HEK293 (cell line): ENCODE measurements around the gene CEND1.

ENCODE experiments used
- CTCF ChIA-PET: fragments of 350-600 bp; formaldehyde crosslinking; extraction: SDS; loops from one replicate; lab custom pipeline; 2021; ENCODE audit warnings: antibody characterized with exemption; lab: Yijun Ruan, JAX
- POLR2A ChIA-PET: fragments of 300-600 bp; formaldehyde crosslinking; extraction: SDS; loops from one replicate; lab custom pipeline; 2020; ENCODE audit warnings: antibody characterized with exemption, inconsistent platforms; lab: Yijun Ruan, JAX
- H3K27ac ChIP-seq: fragments of 200-500 bp; sonication (Bioruptor generic); 2 replicates; pipeline ENCODE4 v1.5.1; 2014; ENCODE audit warnings: low read depth, low read length, control low read depth, inconsistent platforms; ENCODE audit errors: extremely low read depth
- H3K36me3 ChIP-seq, 2 experiments: fragments of 200-500 bp in 1 of 2; sonication (Bioruptor generic) in 1 of 2; 1 replicate in 1 of 2; 2 replicates in 1 of 2; pipeline ENCODE4 v1.5.1; 2014 to 2017; ENCODE audit warnings: inconsistent platforms in 2 of 2, low read length in 2 of 2; ENCODE audit not compliant: control insufficient read depth in 2 of 2, insufficient read depth in 1 of 2
- H3K4me1 ChIP-seq: fragments of 200-500 bp; sonication (Bioruptor generic); 2 replicates; pipeline ENCODE4 v1.5.1; 2014; ENCODE audit warnings: mild to moderate bottlenecking, low read length, inconsistent platforms; ENCODE audit not compliant: control insufficient read depth, insufficient read depth
- H3K4me3 ChIP-seq: 2 replicates; pipeline ENCODE4 v1.5.1; 2011; ENCODE audit warnings: low read depth, mild to moderate bottlenecking, control low read depth, low read length, moderate library complexity
- H3K9me3 ChIP-seq: fragments of 200-500 bp; sonication (Bioruptor generic); 2 replicates; pipeline ENCODE4 v1.5.1; 2014; ENCODE audit warnings: low read depth, low read length, inconsistent platforms; ENCODE audit not compliant: control insufficient read depth, insufficient read depth
- OSR2 ChIP-seq: fragments of 450-650 bp; formaldehyde crosslinking; IDR thresholded peaks from 2 replicates; pipeline ENCODE4 v1.5.1; 2016; ENCODE audit warnings: missing biosample characterization, missing genetic modification characterization
- YY2 ChIP-seq: fragments of 450-650 bp; formaldehyde crosslinking; IDR thresholded peaks from 2 replicates; pipeline ENCODE4 v1.5.1; 2016; ENCODE audit warnings: missing biosample characterization, missing genetic modification characterization
- ZBTB17 ChIP-seq: fragments of 450-650 bp; formaldehyde crosslinking; IDR thresholded peaks from 2 replicates; pipeline ENCODE4 v1.5.1; 2016; ENCODE audit warnings: missing biosample characterization, missing genetic modification characterization
- ZBTB21 ChIP-seq: fragments of 450-650 bp; formaldehyde crosslinking; IDR thresholded peaks from 2 replicates; pipeline ENCODE4 v1.5.1; 2017; ENCODE audit warnings: missing biosample characterization, missing genetic modification characterization
- ZBTB48 ChIP-seq: fragments of 450-650 bp; formaldehyde crosslinking; IDR thresholded peaks from 2 replicates; pipeline ENCODE4 v1.5.1; 2016; ENCODE audit warnings: missing biosample characterization, missing genetic modification characterization
- ZBTB7A ChIP-seq: fragments of 450-650 bp; formaldehyde crosslinking; IDR thresholded peaks from 2 replicates; pipeline ENCODE4 v1.5.1; 2016; ENCODE audit warnings: low read depth, missing biosample characterization, missing genetic modification characterization
- ZFHX2 ChIP-seq: fragments of 450-650 bp; formaldehyde crosslinking; conservative IDR thresholded peaks from 2 replicates; pipeline ENCODE4 v1.5.1; 2016; ENCODE audit warnings: missing biosample characterization, missing genetic modification characterization
- ZFP37 ChIP-seq: fragments of 450-650 bp; formaldehyde crosslinking; IDR thresholded peaks from 2 replicates; pipeline ENCODE4 v1.5.1; 2016; ENCODE audit warnings: missing biosample characterization, missing genetic modification characterization
- ZFP69B ChIP-seq: fragments of 450-650 bp; formaldehyde crosslinking; IDR thresholded peaks from 2 replicates; pipeline ENCODE4 v1.5.1; 2016; ENCODE audit warnings: missing biosample characterization, missing genetic modification characterization
- ZIC2 ChIP-seq: fragments of 450-650 bp; formaldehyde crosslinking; IDR thresholded peaks from 2 replicates; pipeline ENCODE4 v1.5.1; 2016; ENCODE audit warnings: missing biosample characterization, missing genetic modification characterization
- ZNF146 ChIP-seq: fragments of 450-650 bp; formaldehyde crosslinking; IDR thresholded peaks from 2 replicates; pipeline ENCODE4 v1.5.1; 2016; ENCODE audit warnings: missing biosample characterization, missing genetic modification characterization
- ZNF175 ChIP-seq: fragments of 450-650 bp; formaldehyde crosslinking; IDR thresholded peaks from 2 replicates; pipeline ENCODE4 v1.5.1; 2016; ENCODE audit warnings: missing biosample characterization, missing genetic modification characterization
- ZNF341 ChIP-seq: fragments of 450-650 bp; formaldehyde crosslinking; IDR thresholded peaks from 2 replicates; pipeline ENCODE4; 2016; ENCODE audit warnings: low read depth, missing biosample characterization, missing genetic modification characterization
- ZNF549 ChIP-seq: fragments of 450-650 bp; IDR thresholded peaks from 2 replicates; pipeline ENCODE4 v1.5.1; 2018; ENCODE audit warnings: missing biosample characterization, missing genetic modification characterization, mild to moderate bottlenecking, inconsistent platforms, moderate library complexity
- ZNF596 ChIP-seq: fragments of 450-650 bp; IDR thresholded peaks from 2 replicates; pipeline ENCODE4 v1.5.0; 2018; ENCODE audit warnings: missing biosample characterization, mild to moderate bottlenecking, missing genetic modification characterization, moderate library complexity
- ZNF600 ChIP-seq: fragments of 450-650 bp; formaldehyde crosslinking; IDR thresholded peaks from 2 replicates; pipeline ENCODE4 v1.5.1; 2016; ENCODE audit warnings: missing biosample characterization, missing genetic modification characterization
- ZNF654 ChIP-seq: fragments of 450-650 bp; formaldehyde crosslinking; IDR thresholded peaks from 2 replicates; pipeline ENCODE4 v1.5.1; 2016; ENCODE audit warnings: low read depth, missing biosample characterization, missing genetic modification characterization
- ZNF777 ChIP-seq: fragments of 450-650 bp; formaldehyde crosslinking; IDR thresholded peaks from 2 replicates; pipeline ENCODE4 v1.5.1; 2017; ENCODE audit warnings: missing biosample characterization, missing genetic modification characterization, borderline replicate concordance
- TF ChIP-seq, protein P1 (sequence below): fragments of 450-650 bp; formaldehyde crosslinking; IDR thresholded peaks from 2 replicates; pipeline ENCODE4 v1.5.1; 2016; ENCODE audit warnings: missing biosample characterization, missing genetic modification characterization
- TF ChIP-seq, protein P2 (sequence below): fragments of 450-650 bp; formaldehyde crosslinking; IDR thresholded peaks from 2 replicates; pipeline ENCODE4 v1.5.1; 2016; ENCODE audit warnings: missing biosample characterization, missing genetic modification characterization
- TF ChIP-seq, protein P3 (sequence below): fragments of 450-650 bp; formaldehyde crosslinking; conservative IDR thresholded peaks from 2 replicates; pipeline ENCODE4 v1.5.1; 2016; ENCODE audit warnings: low read depth, missing biosample characterization, missing genetic modification characterization
- TF ChIP-seq, protein P4 (sequence below): fragments of 450-650 bp; formaldehyde crosslinking; IDR thresholded peaks from 2 replicates; pipeline ENCODE4 v1.5.1; 2016; ENCODE audit warnings: missing biosample characterization, missing genetic modification characterization
- TF ChIP-seq, protein P5 (sequence below): fragments of 450-650 bp; formaldehyde crosslinking; optimal IDR thresholded peaks from 2 replicates; pipeline ENCODE3; 2016; ENCODE audit warnings: missing biosample characterization, mild to moderate bottlenecking, missing genetic modification characterization

Gene CEND1

DNA sequence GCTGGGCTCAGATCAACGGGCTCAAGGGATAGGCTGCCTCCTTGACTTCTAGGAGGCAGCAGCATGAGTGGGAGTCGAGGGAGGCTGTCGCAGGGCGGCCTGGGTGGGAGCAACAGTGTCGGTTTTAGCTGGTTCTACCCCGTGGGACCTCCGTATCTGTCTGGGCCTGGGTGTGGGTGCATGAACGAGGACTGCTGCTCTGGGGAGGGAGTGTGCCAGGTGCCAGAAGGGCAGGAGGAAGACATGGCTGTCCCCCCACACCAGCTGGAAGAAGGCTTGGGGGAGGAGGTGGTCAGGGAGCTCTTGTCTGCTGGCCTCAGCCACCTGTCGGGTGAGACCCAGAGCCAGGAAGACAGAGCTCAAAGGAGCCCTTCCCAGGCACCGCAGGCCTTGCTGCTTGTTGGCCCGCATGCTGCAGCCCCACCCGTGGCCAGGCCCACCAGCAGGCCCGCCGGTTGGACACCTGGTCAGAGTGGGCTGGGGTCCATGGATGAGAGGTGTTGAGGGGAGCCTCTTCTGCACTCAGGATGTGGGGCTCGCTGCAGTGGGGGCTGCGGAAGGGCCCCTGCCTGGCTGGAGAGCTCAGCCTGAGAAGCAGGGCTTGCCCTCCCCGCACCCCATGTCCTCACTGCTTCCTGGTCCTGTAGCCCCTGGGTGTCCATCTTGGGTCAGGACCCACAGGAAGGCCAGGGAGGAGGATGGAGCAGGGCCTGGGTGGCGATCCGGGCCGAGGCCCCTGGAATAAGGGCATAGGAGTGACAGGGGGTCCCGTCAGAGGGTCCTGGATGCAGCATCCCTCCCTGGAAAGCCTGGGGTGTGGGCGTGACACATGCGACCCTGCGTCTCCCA lies 3.4 kb downstream of the CEND1 start (continued):
- TF ChIP-seq ZBTB48 (tag by site-specific recombination): no peak
- TF ChIP-seq ZNF146: no peak

DNA sequence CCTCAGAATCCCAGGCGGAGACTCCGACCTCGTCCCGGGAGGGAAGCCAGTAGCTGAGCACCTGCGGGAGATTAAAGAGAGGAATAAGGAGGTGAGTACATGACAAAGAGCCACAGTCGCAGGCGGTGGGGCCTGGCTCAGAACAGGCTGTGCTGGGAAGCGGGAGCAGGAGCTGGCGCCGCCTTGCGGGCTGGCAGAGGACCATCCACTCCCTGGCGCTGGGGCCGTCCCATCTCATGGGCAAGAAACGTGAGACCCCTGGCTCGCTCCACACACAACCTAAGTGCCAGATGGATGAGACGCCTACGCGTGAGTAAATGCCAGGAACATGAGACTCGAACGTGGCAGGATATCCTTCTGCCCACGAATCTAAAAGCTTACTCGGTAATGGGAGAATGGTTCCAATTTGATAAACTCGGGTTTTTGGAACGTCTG lies 6.3 kb downstream of the CEND1 start:
- ChIA-PET CTCF (interaction anchor here (0.5 to 0.8 kb wide), 4 partner anchors 19 to 177 kb away, joined by 3 read pairs; no protein-coding TSS in a partner anchor), POLR2A (interaction anchor here (0.7 to 1.4 kb wide), 7 partner anchors 10 to 127 kb away, joined by 3 to 6 read pairs (median 3); partner anchors contain the start of genes CHID1 and TSPAN4)
- Histone ChIP-seq H3K9me3 (no peaks in the 10 kb centered on the region), H3K4me1 (no peaks in the 10 kb centered on the region), H3K36me3 (peaks cover 0 to 52% of the 10 kb centered on the region in 2 experiments; a peak in 2 of 3 replicates), H3K27ac (no peak overlapping the region), H3K4me3 (no peak overlapping the region)
- peak; percentile 75 for TF ChIP-seq OSR2 (tag by site-specific recombination)
- TF ChIP-seq, protein P1, sequence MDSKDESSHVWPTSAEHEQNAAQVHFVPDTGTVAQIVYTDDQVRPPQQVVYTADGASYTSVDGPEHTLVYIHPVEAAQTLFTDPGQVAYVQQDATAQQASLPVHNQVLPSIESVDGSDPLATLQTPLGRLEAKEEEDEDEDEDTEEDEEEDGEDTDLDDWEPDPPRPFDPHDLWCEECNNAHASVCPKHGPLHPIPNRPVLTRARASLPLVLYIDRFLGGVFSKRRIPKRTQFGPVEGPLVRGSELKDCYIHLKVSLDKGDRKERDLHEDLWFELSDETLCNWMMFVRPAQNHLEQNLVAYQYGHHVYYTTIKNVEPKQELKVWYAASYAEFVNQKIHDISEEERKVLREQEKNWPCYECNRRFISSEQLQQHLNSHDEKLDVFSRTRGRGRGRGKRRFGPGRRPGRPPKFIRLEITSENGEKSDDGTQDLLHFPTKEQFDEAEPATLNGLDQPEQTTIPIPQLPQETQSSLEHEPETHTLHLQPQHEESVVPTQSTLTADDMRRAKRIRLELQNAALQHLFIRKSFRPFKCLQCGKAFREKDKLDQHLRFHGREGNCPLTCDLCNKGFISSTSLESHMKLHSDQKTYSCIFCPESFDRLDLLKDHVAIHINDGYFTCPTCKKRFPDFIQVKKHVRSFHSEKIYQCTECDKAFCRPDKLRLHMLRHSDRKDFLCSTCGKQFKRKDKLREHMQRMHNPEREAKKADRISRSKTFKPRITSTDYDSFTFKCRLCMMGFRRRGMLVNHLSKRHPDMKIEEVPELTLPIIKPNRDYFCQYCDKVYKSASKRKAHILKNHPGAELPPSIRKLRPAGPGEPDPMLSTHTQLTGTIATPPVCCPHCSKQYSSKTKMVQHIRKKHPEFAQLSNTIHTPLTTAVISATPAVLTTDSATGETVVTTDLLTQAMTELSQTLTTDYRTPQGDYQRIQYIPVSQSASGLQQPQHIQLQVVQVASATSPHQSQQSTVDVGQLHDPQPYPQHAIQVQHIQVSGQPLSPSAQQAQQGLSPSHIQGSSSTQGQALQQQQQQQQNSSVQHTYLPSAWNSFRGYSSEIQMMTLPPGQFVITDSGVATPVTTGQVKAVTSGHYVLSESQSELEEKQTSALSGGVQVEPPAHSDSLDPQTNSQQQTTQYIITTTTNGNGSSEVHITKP (tag by site-specific recombination): peak; percentile 45; the same call in 1 of the 2 replicates
- TF ChIP-seq ZFP69B (tag by site-specific recombination): peak; percentile 70
- TF ChIP-seq ZNF596 (tag by site-specific recombination): no peak
- peak; percentile 54; the same call in 1 of the 2 replicates for TF ChIP-seq ZNF341 (tag by site-specific recombination)
- TF ChIP-seq ZNF600 (tag by site-specific recombination): peak; percentile 70; the same call in 1 of the 2 replicates
- TF ChIP-seq ZNF175: no peak
- TF ChIP-seq ZNF549: no peak
- TF ChIP-seq, protein P2, sequence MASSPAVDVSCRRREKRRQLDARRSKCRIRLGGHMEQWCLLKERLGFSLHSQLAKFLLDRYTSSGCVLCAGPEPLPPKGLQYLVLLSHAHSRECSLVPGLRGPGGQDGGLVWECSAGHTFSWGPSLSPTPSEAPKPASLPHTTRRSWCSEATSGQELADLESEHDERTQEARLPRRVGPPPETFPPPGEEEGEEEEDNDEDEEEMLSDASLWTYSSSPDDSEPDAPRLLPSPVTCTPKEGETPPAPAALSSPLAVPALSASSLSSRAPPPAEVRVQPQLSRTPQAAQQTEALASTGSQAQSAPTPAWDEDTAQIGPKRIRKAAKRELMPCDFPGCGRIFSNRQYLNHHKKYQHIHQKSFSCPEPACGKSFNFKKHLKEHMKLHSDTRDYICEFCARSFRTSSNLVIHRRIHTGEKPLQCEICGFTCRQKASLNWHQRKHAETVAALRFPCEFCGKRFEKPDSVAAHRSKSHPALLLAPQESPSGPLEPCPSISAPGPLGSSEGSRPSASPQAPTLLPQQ (tag by site-specific recombination): peak; percentile 79; the same call in 1 of the 2 replicates
- TF ChIP-seq ZFP37 (tag by site-specific recombination): 0 out of 2 replicates have a peak, but pooled peaks have one; percentile 34
- TF ChIP-seq, protein P3, sequence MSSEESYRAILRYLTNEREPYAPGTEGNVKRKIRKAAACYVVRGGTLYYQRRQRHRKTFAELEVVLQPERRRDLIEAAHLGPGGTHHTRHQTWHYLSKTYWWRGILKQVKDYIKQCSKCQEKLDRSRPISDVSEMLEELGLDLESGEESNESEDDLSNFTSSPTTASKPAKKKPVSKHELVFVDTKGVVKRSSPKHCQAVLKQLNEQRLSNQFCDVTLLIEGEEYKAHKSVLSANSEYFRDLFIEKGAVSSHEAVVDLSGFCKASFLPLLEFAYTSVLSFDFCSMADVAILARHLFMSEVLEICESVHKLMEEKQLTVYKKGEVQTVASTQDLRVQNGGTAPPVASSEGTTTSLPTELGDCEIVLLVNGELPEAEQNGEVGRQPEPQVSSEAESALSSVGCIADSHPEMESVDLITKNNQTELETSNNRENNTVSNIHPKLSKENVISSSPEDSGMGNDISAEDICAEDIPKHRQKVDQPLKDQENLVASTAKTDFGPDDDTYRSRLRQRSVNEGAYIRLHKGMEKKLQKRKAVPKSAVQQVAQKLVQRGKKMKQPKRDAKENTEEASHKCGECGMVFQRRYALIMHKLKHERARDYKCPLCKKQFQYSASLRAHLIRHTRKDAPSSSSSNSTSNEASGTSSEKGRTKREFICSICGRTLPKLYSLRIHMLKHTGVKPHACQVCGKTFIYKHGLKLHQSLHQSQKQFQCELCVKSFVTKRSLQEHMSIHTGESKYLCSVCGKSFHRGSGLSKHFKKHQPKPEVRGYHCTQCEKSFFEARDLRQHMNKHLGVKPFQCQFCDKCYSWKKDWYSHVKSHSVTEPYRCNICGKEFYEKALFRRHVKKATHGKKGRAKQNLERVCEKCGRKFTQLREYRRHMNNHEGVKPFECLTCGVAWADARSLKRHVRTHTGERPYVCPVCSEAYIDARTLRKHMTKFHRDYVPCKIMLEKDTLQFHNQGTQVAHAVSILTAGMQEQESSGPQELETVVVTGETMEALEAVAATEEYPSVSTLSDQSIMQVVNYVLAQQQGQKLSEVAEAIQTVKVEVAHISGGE (tag by site-specific recombination): 0 out of 2 replicates have a peak, but pooled peaks have one; percentile 23
- TF ChIP-seq ZIC2: peak; percentile 36
- TF ChIP-seq, protein P4, sequence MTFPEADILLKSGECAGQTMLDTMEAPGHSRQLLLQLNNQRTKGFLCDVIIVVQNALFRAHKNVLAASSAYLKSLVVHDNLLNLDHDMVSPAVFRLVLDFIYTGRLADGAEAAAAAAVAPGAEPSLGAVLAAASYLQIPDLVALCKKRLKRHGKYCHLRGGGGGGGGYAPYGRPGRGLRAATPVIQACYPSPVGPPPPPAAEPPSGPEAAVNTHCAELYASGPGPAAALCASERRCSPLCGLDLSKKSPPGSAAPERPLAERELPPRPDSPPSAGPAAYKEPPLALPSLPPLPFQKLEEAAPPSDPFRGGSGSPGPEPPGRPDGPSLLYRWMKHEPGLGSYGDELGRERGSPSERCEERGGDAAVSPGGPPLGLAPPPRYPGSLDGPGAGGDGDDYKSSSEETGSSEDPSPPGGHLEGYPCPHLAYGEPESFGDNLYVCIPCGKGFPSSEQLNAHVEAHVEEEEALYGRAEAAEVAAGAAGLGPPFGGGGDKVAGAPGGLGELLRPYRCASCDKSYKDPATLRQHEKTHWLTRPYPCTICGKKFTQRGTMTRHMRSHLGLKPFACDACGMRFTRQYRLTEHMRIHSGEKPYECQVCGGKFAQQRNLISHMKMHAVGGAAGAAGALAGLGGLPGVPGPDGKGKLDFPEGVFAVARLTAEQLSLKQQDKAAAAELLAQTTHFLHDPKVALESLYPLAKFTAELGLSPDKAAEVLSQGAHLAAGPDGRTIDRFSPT (tag by site-specific recombination): peak; percentile 35; the same call in 1 of the 2 replicates
- 0 out of 2 replicates have a peak, but pooled peaks have one; percentile 5 for TF ChIP-seq ZNF654 (tag by site-specific recombination)
- TF ChIP-seq, protein P5, sequence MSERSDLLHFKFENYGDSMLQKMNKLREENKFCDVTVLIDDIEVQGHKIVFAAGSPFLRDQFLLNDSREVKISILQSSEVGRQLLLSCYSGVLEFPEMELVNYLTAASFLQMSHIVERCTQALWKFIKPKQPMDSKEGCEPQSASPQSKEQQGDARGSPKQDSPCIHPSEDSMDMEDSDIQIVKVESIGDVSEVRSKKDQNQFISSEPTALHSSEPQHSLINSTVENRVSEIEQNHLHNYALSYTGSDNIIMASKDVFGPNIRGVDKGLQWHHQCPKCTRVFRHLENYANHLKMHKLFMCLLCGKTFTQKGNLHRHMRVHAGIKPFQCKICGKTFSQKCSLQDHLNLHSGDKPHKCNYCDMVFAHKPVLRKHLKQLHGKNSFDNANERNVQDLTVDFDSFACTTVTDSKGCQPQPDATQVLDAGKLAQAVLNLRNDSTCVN: peak; percentile 20
- TF ChIP-seq ZBTB17: peak; percentile 38
- no peak for TF ChIP-seq YY2 (tag by site-specific recombination)
- TF ChIP-seq ZBTB21: no peak
- TF ChIP-seq ZBTB7A (tag by site-specific recombination): no peak
- no peak for TF ChIP-seq ZNF777 (tag by site-specific recombination)
- TF ChIP-seq ZFHX2 (tag by site-specific recombination): peak; percentile 81
